HG03045 (cell line): Measurements from ENCODE around the gene ABCC8.

Source experiments
- ATAC-seq: cut with Tn5 transposase; IDR thresholded peaks from one replicate; pipeline ENCODE4 v1.9.1; 2021; ENCODE audit warnings: mild to moderate bottlenecking, moderate library complexity; ENCODE audit not compliant: unreplicated experiment

ABCC8 gene

GRCh38 chr11:17473071-17473744, 3.4 kb downstream of the ABCC8 start:
- no peak for ATAC-seq

- ATAC-seq = no peak
Observed at GRCh38 chr11:17472467-17472866, 4.2 kb downstream of the ABCC8 start.

- ATAC-seq = no peak
Observed at GRCh38 chr11:17471501-17471900, 5.1 kb downstream of the ABCC8 start.

DNA sequence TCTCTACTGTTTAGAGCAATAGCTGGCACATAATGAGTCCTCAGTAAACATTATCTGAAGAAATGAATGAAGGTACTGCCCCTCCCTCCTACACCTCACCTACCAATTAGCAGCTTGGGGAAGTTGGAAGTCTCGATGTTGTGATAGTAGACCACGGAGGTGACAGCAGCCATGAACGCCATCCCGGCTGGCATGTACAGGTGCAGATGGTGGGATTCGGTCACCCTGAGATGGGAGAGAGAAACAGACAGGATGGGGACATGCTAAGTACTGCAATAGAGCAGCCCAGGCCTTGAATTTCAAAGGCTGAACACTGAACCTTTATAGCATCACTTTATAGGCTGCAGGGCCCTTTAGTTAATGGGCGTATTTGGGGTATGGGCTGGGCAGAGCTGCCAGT, 6.6 kb downstream of the ABCC8 start:
- no peak for ATAC-seq

GRCh38 chr11:17468122-17468521, 8.5 kb downstream of the ABCC8 start:
- no peak for ATAC-seq

- ATAC-seq = no peak
Observed at GRCh38 chr11:17463546-17464174, 13.0 kb downstream of the ABCC8 start.

DNA sequence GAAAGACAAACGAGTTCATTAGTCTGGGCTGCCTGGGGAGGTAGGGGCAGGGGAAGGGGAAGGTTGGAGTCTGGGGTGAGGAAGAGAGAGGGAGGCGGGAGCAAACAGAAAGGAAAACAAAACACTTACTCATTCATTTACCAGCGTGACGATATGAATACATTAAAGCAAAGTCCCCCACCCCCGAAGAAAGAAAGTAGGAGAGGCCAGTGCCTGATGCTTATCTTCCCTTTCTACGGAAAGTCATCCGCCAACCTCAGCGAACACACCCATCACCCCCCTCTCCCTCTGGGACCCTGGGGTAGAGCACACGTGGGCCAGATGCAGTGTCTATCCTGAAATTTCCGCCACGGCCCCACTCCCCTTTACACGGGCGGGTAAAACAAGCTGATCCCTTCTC, 13.7 kb downstream of the ABCC8 start:
- no peak for ATAC-seq

- ATAC-seq = no peak
Observed at GRCh38 chr11:17460406-17460805, 16.2 kb downstream of the ABCC8 start.

- ATAC-seq = no peak
Observed at GRCh38 chr11:17459236-17459896, 17.3 kb downstream of the ABCC8 start.

DNA sequence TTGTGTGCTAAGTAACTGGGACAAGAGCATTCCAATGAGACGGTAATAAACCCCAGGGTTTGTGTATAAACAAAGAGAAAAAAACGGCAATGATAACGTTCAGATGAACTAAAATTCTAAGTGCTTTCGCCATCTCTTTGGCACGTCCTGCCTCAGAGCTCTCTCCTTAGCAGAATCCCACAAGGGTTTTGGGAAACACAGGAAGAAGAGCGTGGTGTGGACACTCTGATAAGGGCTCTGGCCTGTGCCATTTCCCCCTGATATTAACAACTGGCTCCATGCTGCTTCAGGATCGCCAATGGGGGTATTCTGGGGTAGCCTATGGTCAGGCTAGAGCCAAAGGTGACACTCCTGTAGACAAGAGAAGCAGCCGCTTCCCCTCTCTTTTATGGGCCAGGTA, 18.4 kb downstream of the ABCC8 start:
- no peak for ATAC-seq

- ATAC-seq = no peak
Observed at GRCh38 chr11:17457396-17458173, 19.1 kb downstream of the ABCC8 start.

GRCh38 chr11:17452668-17453067, 24.0 kb downstream of the ABCC8 start:
- no peak for ATAC-seq

- no peak for ATAC-seq
Observed at GRCh38 chr11:17449158-17449557, 27.5 kb downstream of the ABCC8 start.

GRCh38 chr11:17446482-17446881, 30.2 kb downstream of the ABCC8 start:
- ATAC-seq = no peak

- ATAC-seq = no peak
Observed at GRCh38 chr11:17445240-17445795, 31.3 kb downstream of the ABCC8 start.

GRCh38 chr11:17443926-17444690, 32.5 kb downstream of the ABCC8 start:
- ATAC-seq = no peak

- ATAC-seq = no peak
Observed at GRCh38 chr11:17443423-17443822, 33.2 kb downstream of the ABCC8 start.

DNA sequence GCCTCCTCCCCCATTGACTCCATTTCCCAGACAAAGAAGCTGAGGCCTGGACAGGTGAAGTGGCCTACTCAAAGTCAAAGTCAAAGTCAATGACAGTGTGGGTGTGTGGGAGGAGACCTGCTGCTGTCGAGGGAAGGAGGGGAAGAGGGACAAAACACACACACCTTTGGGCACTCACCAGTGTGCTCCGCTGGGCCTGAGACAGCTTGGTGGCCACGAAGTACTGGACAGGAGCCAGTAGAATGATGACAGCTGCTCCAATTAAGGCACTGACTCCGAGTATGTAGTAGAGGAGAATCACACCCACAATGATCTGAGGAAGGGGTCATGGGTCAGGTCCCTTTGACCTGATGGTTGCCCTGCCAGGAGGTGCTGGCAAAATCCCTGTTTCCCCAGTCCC, 33.6 kb downstream of the ABCC8 start:
- ATAC-seq = no peak

- no peak for ATAC-seq
Observed at GRCh38 chr11:17439316-17439782, 37.3 kb downstream of the ABCC8 start.

DNA sequence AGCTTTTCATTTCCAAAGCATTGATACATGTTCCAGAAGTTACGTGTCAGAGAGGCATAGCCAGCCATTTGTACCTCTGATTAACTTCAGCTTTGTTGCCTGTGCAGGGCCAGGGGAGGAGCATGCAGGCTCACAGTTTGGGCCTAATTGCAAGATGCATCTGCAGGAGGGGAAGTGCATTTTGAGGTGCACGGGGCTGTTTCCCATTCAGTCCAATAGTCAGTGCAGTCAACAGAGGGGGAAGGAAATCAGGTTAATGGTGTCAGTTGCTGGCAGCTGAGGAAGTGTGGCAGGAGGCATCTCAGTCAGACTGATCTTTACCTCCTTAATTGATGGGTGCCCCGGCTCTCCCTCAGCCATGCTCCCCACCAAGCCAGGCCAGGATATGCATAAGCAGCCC, 39.3 kb downstream of the ABCC8 start:
- ATAC-seq = no peak
